ENCODE data around the gene ATXN1.

The ATXN1 gene

GRCh38 chr6:16696496-16696895 is 64.8 kb downstream of the ATXN1 start:
- ATAC-seq: no peak

- peak; percentile 55 to 57 for ATAC-seq
Measured at GRCh38 chr6:16694781-16695578, 66.3 kb downstream of the ATXN1 start.

GRCh38 chr6:16691324-16691723 is 69.9 kb downstream of the ATXN1 start:
- ATAC-seq: peak in 1 of 2 donors; percentile 25

- ATAC-seq: peak; percentile 59 to 69
Measured at GRCh38 chr6:16690608-16691142, 70.6 kb downstream of the ATXN1 start.

GRCh38 chr6:16689788-16690607 is 71.3 kb downstream of the ATXN1 start:
- ATAC-seq: peak in 1 of 2 donors; percentile 6

GRCh38 chr6:16688984-16689636 is 72.2 kb downstream of the ATXN1 start:
- no peak for ATAC-seq

- no peak for ATAC-seq
Measured at GRCh38 chr6:16688436-16688835, 72.8 kb downstream of the ATXN1 start.

- peak; percentile 12 to 15 for ATAC-seq
Measured at GRCh38 chr6:16687045-16687444, 74.2 kb downstream of the ATXN1 start.

GRCh38 chr6:16684896-16685554 is 76.2 kb downstream of the ATXN1 start:
- ATAC-seq: peak; percentile 80 to 84

GRCh38 chr6:16684195-16684689 is 77.0 kb downstream of the ATXN1 start:
- ATAC-seq: no peak

GRCh38 chr6:16683641-16684194 is 77.5 kb downstream of the ATXN1 start:
- no peak for ATAC-seq

- peak; percentile 64 to 65 for ATAC-seq
Measured at GRCh38 chr6:16681260-16681873, 79.9 kb downstream of the ATXN1 start.

GRCh38 chr6:16679050-16679449 is 82.2 kb downstream of the ATXN1 start:
- no peak for ATAC-seq

- no peak for ATAC-seq
Measured at GRCh38 chr6:16677458-16677857, 83.8 kb downstream of the ATXN1 start.

GRCh38 chr6:16676978-16677377 is 84.3 kb downstream of the ATXN1 start:
- ATAC-seq: no peak

GRCh38 chr6:16676376-16676775 is 84.9 kb downstream of the ATXN1 start:
- no peak for ATAC-seq

GRCh38 chr6:16674801-16675392 is 86.4 kb downstream of the ATXN1 start:
- no peak for ATAC-seq

- no peak for ATAC-seq
Measured at GRCh38 chr6:16673011-16673797, 88.1 kb downstream of the ATXN1 start.

GRCh38 chr6:16671302-16672289 is 89.7 kb downstream of the ATXN1 start:
- no peak for ATAC-seq
